ENCODE measurements around the gene GABRA1. TPM values are rescaled to one million over a fixed set of nuclear protein-coding genes. Genes with fewer than 3 reads are reported as not detected.

The GABRA1 gene
- total RNA-seq, 1 experiment from 2014 or later, result not detected

- Histone ChIP-seq H3K27ac (ENCODE audit: low read depth, low read length) (no peak overlapping the region), H3K36me3 (ENCODE audit: control insufficient read depth in 1 of 2, insufficient read depth in 2 of 2, low read length in 2 of 2) (no peaks in the 10 kb centered on the region), H4K20me1 (ENCODE audit: insufficient read depth) (no peaks in the 10 kb centered on the region), H3K9ac (ENCODE audit: low read length) (no peak overlapping the region), H3K4me1 (ENCODE audit: control insufficient read depth in 1 of 2, insufficient read depth in 2 of 2, low read length in 2 of 2) (no peaks in the 10 kb centered on the region), H2AFZ (ENCODE audit: low read depth, low read length, poor library complexity, severe bottlenecking) (no peak overlapping the region), H3K27me3 (ENCODE audit: insufficient read depth, low read length) (no peaks in the 10 kb centered on the region), H3K4me3 (replicated peaks in 1 of 2; ENCODE audit: low read depth in 1 of 2, low read length in 2 of 2) (no peak overlapping the region), H3K4me2 (ENCODE audit: low read length) (no peak overlapping the region), H3K9me2 (ENCODE audit: insufficient read depth) (no peaks in the 10 kb centered on the region), H3K9me3 (ENCODE audit: control insufficient read depth in 1 of 2, insufficient read depth in 1 of 2, low read depth in 1 of 2, low read length in 2 of 2) (no peaks in the 10 kb centered on the region), H3K79me2 (ENCODE audit: insufficient read depth, low read length) (no peaks in the 10 kb centered on the region)
- ChIA-PET POLR2A (no interaction called here), RAD21 (ENCODE audit: low non-redundant PET in 1 of 2, low total read pairs in 2 of 2, uncharacterized antibody in 2 of 2, unreplicated experiment in 2 of 2) (no interaction called here), CTCF (no interaction called here)
- peak; percentile 44; the same call in 1 of the 2 replicates for ATAC-seq
- DNase-seq (ENCODE audit: low read depth, low spot score), result no peak
- no TSS peak for BruUV-seq (replicated peaks)
- no peak for TF ChIP-seq FOSL1 (IDR thresholded peaks at IDR 0.05; ENCODE audit: low read depth)
- TF ChIP-seq EZH2 (IDR thresholded peaks at IDR 0.05), result no peak
- no peak for TF ChIP-seq TCF7L2 (IDR thresholded peaks at IDR 0.05; ENCODE audit: borderline replicate concordance, extremely low read depth, insufficient read depth, insufficient read length)
- peak in 2 of 3 experiments; percentile 24 to 28; a peak in 1 of 6 replicates for TF ChIP-seq CTCF (IDR thresholded peaks at IDR 0.05 in 2 of 3, conservative IDR thresholded peaks at IDR 0.05 in 1 of 3; ENCODE audit: borderline replicate concordance in 1 of 3, insufficient read depth in 1 of 3, low read depth in 2 of 3, low read length in 2 of 3)
- no peak for TF ChIP-seq YY1 (IDR thresholded peaks at IDR 0.05; ENCODE audit: extremely low read depth, insufficient replicate concordance, low read depth, low read length)
- no peak for TF ChIP-seq SIN3A (IDR thresholded peaks at IDR 0.05; ENCODE audit: low read depth)
- no peak for TF ChIP-seq POLR2AphosphoS5 (IDR thresholded peaks at IDR 0.05; ENCODE audit: low read depth, low read length)
- TF ChIP-seq RAD21 (IDR thresholded peaks at IDR 0.05; ENCODE audit: low read depth), result no peak
- intact Hi-C loops (cut with micrococcal nuclease), result no loop called here
Measured at GRCh38 chr5:161925960-161926359, 78.0 kb downstream of the GABRA1 start.

GRCh38 chr5:161934486-161934885 lies 86.6 kb downstream of the GABRA1 start:
- no peak for ATAC-seq
- H3K4me3 ChIP-seq (replicated peaks in 1 of 2; ENCODE audit: low read depth in 1 of 2, low read length in 2 of 2), result no peak overlapping the region
- no peaks in the 10 kb centered on the region for H3K27me3 ChIP-seq (ENCODE audit: insufficient read depth, low read length)
- no peak overlapping the region for H2AFZ ChIP-seq (ENCODE audit: low read depth, low read length, poor library complexity, severe bottlenecking)
- no peak for TF ChIP-seq ATF3 (IDR thresholded peaks at IDR 0.05)
- TF ChIP-seq YY1 (IDR thresholded peaks at IDR 0.05; ENCODE audit: extremely low read depth, insufficient replicate concordance, low read depth, low read length), result no peak
- TF ChIP-seq ZNF274 (IDR thresholded peaks at IDR 0.05; ENCODE audit: low read depth, low read length), result no peak
- no peak for TF ChIP-seq EGR1 (IDR thresholded peaks at IDR 0.05; ENCODE audit: low read depth)
- H3K4me2 ChIP-seq (ENCODE audit: low read length), result no peak overlapping the region
- no peaks in the 10 kb centered on the region for H3K36me3 ChIP-seq (ENCODE audit: control insufficient read depth in 1 of 2, insufficient read depth in 2 of 2, low read length in 2 of 2)
- H3K27ac ChIP-seq (ENCODE audit: low read depth, low read length), result no peak overlapping the region
- POLR2A ChIA-PET, result no interaction called here
- H3K9me2 ChIP-seq (ENCODE audit: insufficient read depth), result no peaks in the 10 kb centered on the region
- no peaks in the 10 kb centered on the region for H4K20me1 ChIP-seq (ENCODE audit: insufficient read depth)
- intact Hi-C loops (cut with micrococcal nuclease), result no loop called here
- BruUV-seq (replicated peaks), result no TSS peak
- RAD21 ChIA-PET (ENCODE audit: low non-redundant PET in 1 of 2, low total read pairs in 2 of 2, uncharacterized antibody in 2 of 2, unreplicated experiment in 2 of 2), result no interaction called here
- H3K9ac ChIP-seq (ENCODE audit: low read length), result no peak overlapping the region
- CTCF ChIA-PET, result no interaction called here
- no peak for DNase-seq (ENCODE audit: low read depth, low spot score)
- no peaks in the 10 kb centered on the region for H3K4me1 ChIP-seq (ENCODE audit: control insufficient read depth in 1 of 2, insufficient read depth in 2 of 2, low read length in 2 of 2)
- H3K9me3 ChIP-seq (ENCODE audit: control insufficient read depth in 1 of 2, insufficient read depth in 1 of 2, low read depth in 1 of 2, low read length in 2 of 2), result no peaks in the 10 kb centered on the region
- H3K79me2 ChIP-seq (ENCODE audit: insufficient read depth, low read length), result no peaks in the 10 kb centered on the region
